Keratinocyte (primary cell): Measurements from ENCODE around the gene BRINP1.

Source experiments
- CTCF ChIP-seq, 3 experiments: IDR thresholded peaks in 1 of 3; conservative IDR thresholded peaks in 1 of 3; optimal IDR thresholded peaks in 1 of 3; 2 replicates in 2 of 3; 3 replicates in 1 of 3; pipeline versions ENCODE3 to v1.5.1; 2011; ENCODE audit warnings: low read length in 3 of 3, mild to moderate bottlenecking in 3 of 3, moderate library complexity in 2 of 3, control low read depth in 1 of 3, inconsistent platforms in 1 of 3; ENCODE audit not compliant: insufficient read depth in 2 of 3; ENCODE audit errors: extremely low read depth in 1 of 3
- EZH2 ChIP-seq: IDR thresholded peaks from one replicate; pipeline ENCODE4 v1.6.1; 2012; ENCODE audit warnings: inconsistent platforms, mild to moderate bottlenecking, low read length, moderate library complexity

DNA sequence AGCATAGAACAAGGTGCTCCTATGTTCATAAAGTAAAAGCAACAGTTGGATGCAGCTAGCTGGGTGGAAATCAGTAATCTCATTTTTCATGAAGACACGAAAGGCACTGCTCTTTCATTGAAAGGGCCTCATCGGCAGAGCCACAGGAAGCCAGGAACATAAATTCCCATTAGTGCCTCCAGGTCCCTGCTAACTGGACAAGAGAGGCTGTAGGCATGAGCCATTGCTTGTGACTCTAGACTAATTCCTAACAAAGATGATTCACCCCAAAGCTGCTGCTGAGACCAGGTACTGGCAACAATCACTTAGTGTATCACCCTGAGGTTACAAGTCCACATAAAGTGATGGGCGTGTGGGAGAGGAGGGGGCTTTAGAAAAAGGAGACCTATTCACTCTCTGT, 141.8 kb downstream of the BRINP1 start:
- TF ChIP-seq CTCF (optimal IDR thresholded peaks at IDR 0.05 in 1 of 3, IDR thresholded peaks at IDR 0.05 in 1 of 3, conservative IDR thresholded peaks at IDR 0.05 in 1 of 3; ENCODE audit: extremely low read depth in 1 of 3, insufficient read depth in 2 of 3, low read length in 3 of 3) (no peak), EZH2 (no peak)
